HG02884 (cell line): Measurements from ENCODE around the gene RAET1G.
"Not testable (repeated sequence)": the region's sequence is repeated elsewhere in the genome, so short reads cannot be mapped to it uniquely, and the experiment has no call there.

Source experiments
- ATAC-seq: cut with Tn5 transposase; IDR thresholded peaks from one replicate; pipeline ENCODE4 v1.9.1; 2021; ENCODE audit warnings: mild to moderate bottlenecking, moderate library complexity; ENCODE audit not compliant: unreplicated experiment

Gene RAET1G

GRCh38 chr6:149954328-149954983, 31.5 kb upstream of the RAET1G start:
- not testable (repeated sequence) for ATAC-seq

GRCh38 chr6:149953934-149954327, 31.0 kb upstream of the RAET1G start:
- not testable (repeated sequence) for ATAC-seq

GRCh38 chr6:149953390-149953789, 30.5 kb upstream of the RAET1G start:
- ATAC-seq = not testable (repeated sequence)

- ATAC-seq = no peak
These were observed 28.7 kb upstream of the RAET1G start for GRCh38 chr6:149951626-149952025.

- ATAC-seq = no peak
These were observed 28.2 kb upstream of the RAET1G start for GRCh38 chr6:149951096-149951495.

- ATAC-seq = no peak
These were observed 27.5 kb upstream of the RAET1G start for GRCh38 chr6:149950423-149950822.

- ATAC-seq = no peak
These were observed 25.7 kb upstream of the RAET1G start for GRCh38 chr6:149948616-149949015.

- ATAC-seq = no peak
These were observed 25.1 kb upstream of the RAET1G start for GRCh38 chr6:149948011-149948410.

GRCh38 chr6:149947533-149947932, 24.6 kb upstream of the RAET1G start:
- not testable (repeated sequence) for ATAC-seq

- ATAC-seq = not testable (repeated sequence)
These were observed 23.7 kb upstream of the RAET1G start for GRCh38 chr6:149946631-149947030.

GRCh38 chr6:149945276-149945675, 22.4 kb upstream of the RAET1G start:
- ATAC-seq = not testable (repeated sequence)

- not testable (repeated sequence) for ATAC-seq
These were observed 20.4 kb upstream of the RAET1G start for GRCh38 chr6:149943321-149943720.

GRCh38 chr6:149942461-149942829, 19.5 kb upstream of the RAET1G start:
- ATAC-seq = no peak

- ATAC-seq = peak; percentile 55
These were observed 18.9 kb upstream of the RAET1G start, which contains the start of gene ULBP2 for GRCh38 chr6:149941583-149942460. ULBP2 (plus strand) TSS chr6:149942014; CDS start chr6:149942073, 59 bp downstream.

- ATAC-seq = no peak
These were observed 17.7 kb upstream of the RAET1G start for GRCh38 chr6:149940672-149940982.

GRCh38 chr6:149939909-149940671, 17.2 kb upstream of the RAET1G start:
- ATAC-seq = no peak

GRCh38 chr6:149939356-149939648, 16.4 kb upstream of the RAET1G start:
- ATAC-seq = no peak

- ATAC-seq = peak; percentile 64
These were observed 15.8 kb upstream of the RAET1G start for GRCh38 chr6:149938571-149939355.

- ATAC-seq = not testable (repeated sequence)
These were observed 15.2 kb upstream of the RAET1G start for GRCh38 chr6:149938013-149938570.

GRCh38 chr6:149936743-149937142, 13.8 kb upstream of the RAET1G start:
- no peak for ATAC-seq

GRCh38 chr6:149935668-149936067, 12.7 kb upstream of the RAET1G start:
- no peak for ATAC-seq
